HCT116 (cell line): ENCODE data around the gene LTB. TPM values are rescaled to one million over a fixed set of nuclear protein-coding genes. Genes with fewer than 3 reads are reported as not detected.

Source experiments
- ATAC-seq: fragments of 200-7000 bp; cut with Tn5 transposase; 2 replicates; pipeline ENCODE4 v1.9.1; 2020; ENCODE audit warnings: mild to moderate bottlenecking, moderate library complexity
- BruUV-seq: library from RNA; stranded (reverse); fragments of 400-500 nt; replicated peaks from 2 replicates; lab custom pipeline; 2021; lab: Mats Ljungman, UMichigan
- CTCF ChIA-PET: fragments of 300-600 bp; sonication (Branson Sonifier 250); formaldehyde crosslinking; loops from one replicate; lab custom pipeline; 2021; ENCODE audit warnings: antibody characterized with exemption; lab: Charles Lee
- POLR2A ChIA-PET: fragments of 300-600, 350-600 bp; sonication (Branson Sonifier 250); formaldehyde crosslinking; loops from one replicate; lab custom pipeline; 2021; ENCODE audit warnings: antibody characterized with exemption; lab: Charles Lee
- RAD21 ChIA-PET, 2 experiments: fragments of 300-600 bp; sonication (Branson Sonifier 250); formaldehyde crosslinking; loops; one replicate each; lab custom pipeline; 2023; ENCODE audit warnings: low total read pairs in 2 of 2; ENCODE audit not compliant: uncharacterized antibody in 2 of 2, unreplicated experiment in 2 of 2, low non-redundant PET in 1 of 2; lab: Charles Lee
- DNase-seq: peaks from one replicate; pipeline ENCODE4 v3.0.0-alpha.2; 2010; ENCODE audit warnings: low read depth, low spot score
- H2AFZ ChIP-seq: fragments of 200-600 bp; shearing (Covaris generic), sonication (generic); 2 replicates; pipeline ENCODE4 v1.6.1; 2017; ENCODE audit warnings: low read depth, mixed run types, mixed read lengths, antibody characterized with exemption, low read length; ENCODE audit not compliant: poor library complexity, severe bottlenecking
- H3K27ac ChIP-seq: 2 replicates; pipeline ENCODE4 v1.5.1; 2012; ENCODE audit warnings: low read depth, low read length
- H3K27me3 ChIP-seq: fragments of 200-600 bp; sonication (generic); 2 replicates; pipeline ENCODE4 v1.6.1; 2016; ENCODE audit warnings: mixed run types, low read length, mixed read lengths; ENCODE audit not compliant: insufficient read depth
- H3K36me3 ChIP-seq, 2 experiments: fragments of 200-500 bp in 1 of 2; fragments of 200-600 bp in 1 of 2; sonication (Bioruptor generic) in 1 of 2; sonication (generic) in 1 of 2; 2 replicates each; pipeline versions ENCODE4 v1.5.1 to v1.6.1; 2014 to 2016; ENCODE audit warnings: low read length in 2 of 2, inconsistent platforms in 1 of 2, mixed read lengths in 1 of 2, mixed run types in 1 of 2; ENCODE audit not compliant: insufficient read depth in 2 of 2, control insufficient read depth in 1 of 2
- H3K4me1 ChIP-seq, 2 experiments: fragments of 200-600 bp in 1 of 2; sonication (generic) in 1 of 2; 2 replicates each; pipeline versions ENCODE4 v1.5.1 to v1.6.1; 2012 to 2017; ENCODE audit warnings: low read length in 2 of 2, inconsistent platforms in 1 of 2, mild to moderate bottlenecking in 1 of 2, mixed read lengths in 1 of 2, mixed run types in 1 of 2, moderate library complexity in 1 of 2; ENCODE audit not compliant: insufficient read depth in 2 of 2, control insufficient read depth in 1 of 2
- H3K4me2 ChIP-seq: fragments of 200-600 bp; sonication (generic); 2 replicates; pipeline ENCODE4 v1.6.1; 2017; ENCODE audit warnings: mixed run types, low read length, mixed read lengths
- H3K4me3 ChIP-seq, 2 experiments: fragments of 200-600 bp in 1 of 2; sonication (generic) in 1 of 2; replicated peaks in 1 of 2; 2 replicates each; pipeline ENCODE4 v1.5.1; 2011 to 2016; ENCODE audit warnings: low read length in 2 of 2, control low read depth in 1 of 2, low read depth in 1 of 2, mild to moderate bottlenecking in 1 of 2, mixed read lengths in 1 of 2, mixed run types in 1 of 2
- H3K79me2 ChIP-seq: fragments of 200-600 bp; sonication (generic); 2 replicates; pipeline ENCODE4 v1.6.1; 2017; ENCODE audit warnings: mild to moderate bottlenecking, mixed run types, low read length, moderate library complexity, mixed read lengths; ENCODE audit not compliant: insufficient read depth
- H3K9ac ChIP-seq: fragments of 200-600 bp; sonication (generic); 2 replicates; pipeline ENCODE4 v1.6.1; 2016; ENCODE audit warnings: low read length, mixed read lengths
- H3K9me2 ChIP-seq: fragments of 200-600 bp; sonication (generic), shearing (Covaris generic); 2 replicates; pipeline ENCODE4 v1.6.1; 2017; ENCODE audit warnings: mixed run types, mild to moderate bottlenecking, moderate library complexity; ENCODE audit not compliant: insufficient read depth
- H3K9me3 ChIP-seq, 2 experiments: fragments of 200-500 bp in 1 of 2; fragments of 200-600 bp in 1 of 2; sonication (Bioruptor generic) in 1 of 2; sonication (generic) in 1 of 2; 2 replicates each; pipeline ENCODE4 v1.6.1; 2014 to 2017; ENCODE audit warnings: low read length in 2 of 2, mixed read lengths in 2 of 2, inconsistent platforms in 1 of 2, low read depth in 1 of 2, mild to moderate bottlenecking in 1 of 2, mixed run types in 1 of 2, moderate library complexity in 1 of 2; ENCODE audit not compliant: control insufficient read depth in 1 of 2, insufficient read depth in 1 of 2
- H4K20me1 ChIP-seq: fragments of 200-600 bp; sonication (generic), shearing (Covaris generic); 2 replicates; pipeline ENCODE4 v1.6.1; 2017; ENCODE audit warnings: mixed run types, mild to moderate bottlenecking, moderate library complexity; ENCODE audit not compliant: insufficient read depth
- EZH2 ChIP-seq: fragments of 200-600 bp; sonication (generic); IDR thresholded peaks from 2 replicates; pipeline ENCODE4 v1.6.1; 2017; ENCODE audit warnings: antibody characterized with exemption, mixed run types
- EZH2phosphoT487 ChIP-seq: fragments of 200-600 bp; IDR thresholded peaks from 2 replicates; pipeline ENCODE4 v1.6.1; 2018; ENCODE audit warnings: antibody characterized with exemption, borderline replicate concordance
- POLR2A ChIP-seq: IDR thresholded peaks from 2 replicates; pipeline ENCODE4 v1.7.0; 2011; ENCODE audit warnings: borderline replicate concordance; ENCODE audit not compliant: insufficient read depth, insufficient read length; ENCODE audit errors: extremely low read depth
- SRF ChIP-seq: IDR thresholded peaks from 2 replicates; pipeline ENCODE4 v1.6.1; 2012; ENCODE audit warnings: low read depth
- YY1 ChIP-seq: IDR thresholded peaks from 2 replicates; pipeline ENCODE4 v1.6.1; 2011; ENCODE audit warnings: low read length, low read depth, moderate library complexity, mild to moderate bottlenecking; ENCODE audit not compliant: insufficient replicate concordance; ENCODE audit errors: extremely low read depth
- ZBTB33 ChIP-seq: IDR thresholded peaks from 2 replicates; pipeline ENCODE4 v1.6.1; 2011; ENCODE audit warnings: mild to moderate bottlenecking, low read length, moderate library complexity; ENCODE audit not compliant: insufficient replicate concordance; ENCODE audit errors: extremely low read depth
- ZFX ChIP-seq: fragments of 450-650 bp; IDR thresholded peaks from 2 replicates; pipeline ENCODE4 v1.6.1; 2017
- intact Hi-C: fragments of 100-400 bp; cut with micrococcal nuclease; formaldehyde crosslinking; loops from 2 replicates; pipeline ENCODE4 v1.10.0; 2022
- total RNA-seq: library from RNA; stranded (reverse); gene quantifications from one replicate; pipeline ENCODE4 v1.2.1, GENCODE V29; 2021; ENCODE audit not compliant: unreplicated experiment

Gene LTB
- total RNA-seq, 1 experiment from 2014 or later, result 0.64 TPM

GRCh38 chr6:31545291-31545690 is 36.9 kb downstream of the LTB start:
- Histone ChIP-seq H3K9me2 (no peaks in the 10 kb centered on the region), H3K4me2 (no peak overlapping the region), H3K9ac (no peak overlapping the region), H3K36me3 (peaks cover 9% of the 10 kb centered on the region in 2 experiments), H3K27me3 (no peaks in the 10 kb centered on the region), H3K79me2 (peaks cover 35% of the 10 kb centered on the region), H3K9me3 (no peaks in the 10 kb centered on the region), H4K20me1 (peaks cover 8% of the 10 kb centered on the region; the same call in 1 of the 2 replicates), H2AFZ (no peak overlapping the region), H3K4me3 (no peak overlapping the region), H3K4me1 (peaks cover 22 to 36% of the 10 kb centered on the region in 2 experiments), H3K27ac (no peak overlapping the region)
- ATAC-seq (no peak), DNase-seq (no peak)
- intact Hi-C loops, result loop anchor here (10.0 kb wide), 1 partner anchor 290 kb away; no protein-coding TSS in a partner anchor
- BruUV-seq, result no TSS peak
- ChIA-PET POLR2A (no interaction called here), RAD21 (no interaction called here), CTCF (interaction anchor here (5.0 kb wide), 1 partner anchor 53 kb away, joined by 78 read pairs; no protein-coding TSS in a partner anchor)
- TF ChIP-seq ZBTB33, result no peak
- TF ChIP-seq EZH2, result no peak

GRCh38 chr6:31544676-31545075 is 37.5 kb downstream of the LTB start:
- intact Hi-C loops, result loop anchor here (10.0 kb wide), 1 partner anchor 290 kb away; no protein-coding TSS in a partner anchor
- POLR2A ChIA-PET, result no interaction called here
- Histone ChIP-seq H3K4me3 (no peak overlapping the region), H3K27me3 (no peaks in the 10 kb centered on the region)
- TF ChIP-seq EZH2phosphoT487, result no peak
- no peak for TF ChIP-seq SRF
- no peak for TF ChIP-seq EZH2
- no peak for TF ChIP-seq ZFX
- no peak for TF ChIP-seq ZBTB33
- TF ChIP-seq YY1, result no peak
- TF ChIP-seq POLR2A, result no peak
- TF ChIP-seq, all 23 proteins: peak for 0
- Histone ChIP-seq H3K9ac (no peak overlapping the region), H3K27ac (no peak overlapping the region), H3K9me2 (no peaks in the 10 kb centered on the region), H3K36me3 (peaks cover 12 to 15% of the 10 kb centered on the region in 2 experiments), H2AFZ (no peak overlapping the region), H4K20me1 (peaks cover 14% of the 10 kb centered on the region; the same call in 1 of the 2 replicates), H3K4me2 (no peak overlapping the region), H3K79me2 (peaks cover 41% of the 10 kb centered on the region), H3K4me1 (peaks cover 25 to 42% of the 10 kb centered on the region in 2 experiments), H3K9me3 (no peaks in the 10 kb centered on the region)
- ChIA-PET CTCF (interaction anchor here (5.0 kb wide), 1 partner anchor 54 kb away, joined by 78 read pairs; no protein-coding TSS in a partner anchor), RAD21 (no interaction called here)
- no TSS peak for BruUV-seq
- DNase-seq (no peak), ATAC-seq (no peak)
